Stimulated activated CD4-positive, alpha-beta T cell treated with anti-CD3 and anti-CD28 coated beads, Interleukin-15, amount 100 ng/mL, for 1 hour (primary cell): ENCODE data around the gene IFFO2.

Source experiments
- DNase-seq, 2 donors: peaks; one replicate each; pipeline ENCODE4 v3.0.0-alpha.2; 2020; ENCODE audit warnings: low read depth in 1 of 2, low spot score in 1 of 2

Gene IFFO2

DNA sequence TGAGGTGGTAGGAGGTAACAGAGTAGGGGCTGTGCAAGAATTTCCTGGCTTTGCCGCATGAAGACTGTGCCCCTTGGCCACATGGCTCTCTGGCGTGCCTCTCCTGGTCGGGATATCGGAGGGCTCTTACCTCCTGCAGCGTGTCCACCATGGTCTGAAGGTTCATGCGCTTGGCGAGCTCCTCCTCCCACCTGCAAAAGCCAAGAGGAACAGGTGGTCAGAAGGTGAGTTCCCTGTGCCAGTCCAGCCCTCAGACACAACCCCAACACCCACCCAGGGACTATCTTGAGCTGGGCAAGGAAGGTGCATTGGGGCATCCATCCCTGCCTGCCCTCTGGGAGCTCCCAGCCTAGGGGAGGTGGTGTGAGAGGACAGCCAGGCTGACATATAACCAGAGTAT is 35.5 kb downstream of the IFFO2 start:
- no peak for DNase-seq

DNA sequence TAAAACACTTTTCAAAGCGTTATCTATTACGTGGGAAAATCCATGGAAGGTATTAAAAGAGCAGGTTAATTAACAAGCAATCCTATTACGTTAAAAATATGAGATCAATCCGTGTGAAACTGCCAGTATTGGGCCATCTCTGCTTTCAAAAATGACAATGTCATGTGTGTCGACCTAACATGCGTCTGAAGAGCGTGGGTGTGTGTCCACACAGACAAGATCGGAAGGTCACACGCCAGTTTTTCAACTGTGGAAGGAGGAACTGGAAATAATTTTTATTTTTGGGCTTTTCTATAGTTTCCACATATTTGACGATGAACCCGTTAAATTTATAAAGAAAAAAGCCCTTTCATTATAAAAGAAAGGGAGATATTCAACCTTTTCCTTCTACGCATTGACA is 36.5 kb downstream of the IFFO2 start:
- no peak for DNase-seq

DNA sequence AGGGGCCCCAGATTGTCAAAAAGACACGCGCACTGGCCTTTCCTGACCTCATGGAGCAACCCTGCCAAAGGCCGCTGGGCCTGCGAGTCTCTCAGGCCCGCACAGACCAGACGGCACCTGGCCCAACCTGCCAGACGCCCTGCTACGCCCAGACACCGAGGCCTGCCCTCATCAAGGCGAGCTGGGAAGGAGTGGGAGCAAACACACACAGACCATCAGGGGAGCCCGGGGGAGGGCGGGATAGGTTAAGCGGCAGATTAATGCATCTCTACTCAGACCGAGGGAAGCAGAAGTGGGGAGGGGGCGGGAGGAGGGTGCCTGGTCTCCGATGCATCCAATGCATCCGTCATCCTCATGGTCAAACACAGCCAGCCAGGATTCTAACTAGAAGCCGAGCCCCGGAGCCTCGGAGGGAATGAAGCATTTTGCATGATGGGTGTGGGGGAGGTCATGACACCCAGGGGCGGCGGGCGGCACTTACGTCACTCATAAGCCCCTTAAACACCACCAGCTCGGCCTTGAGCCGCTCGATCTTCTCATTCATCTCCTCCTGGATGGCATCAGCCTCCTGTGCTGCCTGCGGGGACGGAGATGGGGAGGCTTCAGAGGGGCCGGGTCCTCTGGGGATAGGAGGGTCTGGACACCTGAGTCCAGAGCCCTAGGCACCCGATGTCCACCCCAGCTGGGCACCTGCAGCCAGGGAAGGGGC is 37.1 kb downstream of the IFFO2 start:
- no peak for DNase-seq

DNA sequence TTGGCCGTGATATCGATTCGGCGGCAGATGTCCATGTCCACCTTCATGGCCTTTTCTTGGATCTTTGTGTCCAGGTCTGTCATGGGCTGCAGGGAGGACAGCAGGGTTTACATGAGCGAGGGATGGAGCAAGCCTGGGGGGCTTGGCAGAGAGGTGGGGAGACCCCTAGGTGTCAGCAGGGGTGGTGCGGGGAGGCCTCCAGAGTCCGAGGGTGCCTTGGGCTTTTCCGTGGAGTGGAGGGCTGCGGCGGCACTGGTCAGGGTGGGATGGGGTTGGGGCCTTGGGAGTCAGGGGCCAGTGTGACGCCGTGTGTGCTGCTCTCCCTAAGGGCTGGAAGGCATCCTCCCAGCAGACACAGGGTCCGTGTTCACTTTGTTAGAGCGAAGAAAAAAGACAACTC is 38.1 kb downstream of the IFFO2 start:
- no peak for DNase-seq

DNA sequence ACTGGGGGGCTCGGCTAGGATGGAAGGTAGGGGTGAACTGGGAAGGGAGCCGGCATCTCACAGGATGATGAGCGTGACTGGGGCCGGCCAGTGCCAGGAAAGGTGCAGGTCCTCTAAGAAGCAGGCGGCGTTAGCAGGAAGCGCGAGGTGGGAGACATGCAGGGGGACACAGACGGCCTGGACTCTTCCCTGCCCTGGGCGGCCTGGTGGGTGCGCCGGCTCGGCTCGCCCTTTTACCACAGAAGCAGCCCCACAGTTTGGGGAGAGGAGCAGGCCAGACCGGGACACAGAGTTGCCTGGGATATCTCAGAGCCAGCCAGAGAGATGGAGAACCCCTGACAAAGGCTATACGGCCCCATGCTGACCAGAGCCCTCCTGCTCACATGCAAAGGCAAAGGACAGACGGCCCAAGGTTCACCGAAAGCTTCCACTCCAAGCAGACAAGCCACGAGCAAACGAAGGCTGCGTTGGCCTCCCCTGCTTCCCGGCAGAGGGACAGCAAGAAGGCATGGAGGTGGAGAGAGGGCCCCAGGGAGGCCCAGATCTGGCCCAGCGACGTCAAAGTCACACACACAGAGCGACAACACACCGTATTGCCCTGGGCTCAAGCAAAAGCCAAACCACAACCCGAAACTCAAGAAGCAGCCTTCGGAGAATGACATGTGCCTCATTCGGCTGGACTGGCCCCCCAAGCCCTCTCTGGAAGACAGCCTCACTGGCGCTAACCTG is 39.2 kb downstream of the IFFO2 start:
- no peak for DNase-seq

DNA sequence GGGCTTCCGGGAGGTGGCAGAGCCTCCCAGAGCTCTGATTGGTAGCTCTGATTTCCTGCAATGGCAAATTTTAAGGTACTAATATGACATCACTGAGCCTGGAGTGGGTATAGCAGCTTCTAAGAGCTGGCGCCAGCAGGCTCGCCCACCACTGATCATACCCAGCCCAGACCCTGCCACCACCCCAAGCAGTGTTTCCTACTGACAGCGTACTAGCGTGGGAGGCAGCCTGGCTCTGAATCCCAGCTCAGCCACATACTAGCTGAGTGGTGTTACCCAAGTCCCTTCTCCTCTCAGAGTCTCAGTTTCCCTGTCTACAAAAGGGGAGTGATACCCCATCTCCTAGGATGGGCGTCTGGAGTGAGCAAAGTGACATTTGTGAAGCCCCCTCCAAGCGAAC is 41.1 kb downstream of the IFFO2 start:
- DNase-seq, result no peak

GRCh38 chr1:18913065-18913835 is 43.2 kb downstream of the IFFO2 start:
- peak; percentile 50 to 73 for DNase-seq

GRCh38 chr1:18912550-18912949 is 43.9 kb downstream of the IFFO2 start:
- no peak for DNase-seq

- no peak for DNase-seq
Observed at GRCh38 chr1:18908911-18909771, 47.3 kb downstream of the IFFO2 start.

- DNase-seq, result no peak
Observed at GRCh38 chr1:18907917-18908845, 48.3 kb downstream of the IFFO2 start.

- peak in 1 of 2 donors; percentile 31 for DNase-seq
Observed at GRCh38 chr1:18907021-18907916, 49.2 kb downstream of the IFFO2 start.

DNA sequence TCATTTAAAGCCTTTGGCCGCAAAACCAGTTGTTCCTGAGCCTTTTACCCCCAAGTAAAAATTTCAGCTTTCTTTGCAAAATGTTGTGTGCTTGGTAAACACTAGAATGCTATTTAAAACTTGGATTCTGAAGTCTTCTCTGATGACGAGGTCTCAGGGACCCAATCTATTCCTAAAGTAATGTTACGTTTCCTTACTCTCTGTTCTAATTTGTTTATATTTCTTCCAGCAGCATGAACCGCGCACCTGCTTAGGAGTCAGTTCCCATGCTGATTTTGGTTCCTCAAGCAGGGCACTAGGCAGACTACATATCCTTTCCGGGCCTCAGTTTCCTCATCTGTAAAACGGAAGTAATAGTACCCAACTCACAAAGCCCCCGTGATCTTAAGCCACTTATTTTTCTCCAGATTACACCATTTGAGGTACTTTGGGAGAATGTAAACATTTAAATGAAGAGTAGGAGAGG is 53.2 kb downstream of the IFFO2 start:
- no peak for DNase-seq

DNA sequence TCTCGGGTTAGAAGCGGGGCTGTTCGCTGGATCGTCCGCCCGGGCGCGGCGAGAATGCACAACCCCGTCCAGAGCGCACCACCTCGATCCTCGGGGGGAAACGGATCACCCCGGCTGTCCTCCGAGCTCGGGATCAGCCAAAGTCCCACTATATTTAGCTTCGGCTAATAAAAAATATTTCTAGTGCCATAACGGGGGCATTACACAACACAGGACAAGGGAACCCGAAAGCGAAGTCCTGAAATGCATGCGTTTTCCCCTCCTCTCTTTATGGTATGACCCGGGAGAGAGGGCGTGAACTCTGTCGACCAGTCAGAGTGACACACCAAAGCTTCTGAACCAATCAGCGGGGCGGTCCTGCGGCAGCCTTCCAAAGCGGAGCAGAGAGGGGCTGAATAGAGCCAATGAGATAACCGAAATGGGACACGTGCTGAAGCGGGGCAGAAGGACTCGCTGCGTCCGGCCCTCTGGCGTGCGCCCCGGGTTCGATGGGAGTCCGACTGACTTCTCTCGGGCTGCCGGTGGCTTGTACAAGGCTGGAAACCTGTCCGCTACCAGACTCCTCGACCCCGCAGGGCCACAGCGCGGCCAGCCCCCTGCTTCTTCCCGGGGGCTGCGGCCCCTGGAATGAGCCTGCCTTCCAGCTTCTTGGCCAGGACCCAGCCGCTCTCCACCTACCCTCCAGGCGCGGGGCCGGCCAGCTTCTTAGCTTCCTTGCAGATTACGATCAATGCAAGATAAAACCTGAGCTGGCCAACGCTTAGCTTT is 53.8 kb downstream of the IFFO2 start, which contains the start of gene ALDH4A1:
ALDH4A1 (minus strand) TSS at position 33 of the 768 bp plus-strand sequence; CDS start at position 1, 32 bp downstream.
- DNase-seq, result peak; percentile 74 to 80

DNA sequence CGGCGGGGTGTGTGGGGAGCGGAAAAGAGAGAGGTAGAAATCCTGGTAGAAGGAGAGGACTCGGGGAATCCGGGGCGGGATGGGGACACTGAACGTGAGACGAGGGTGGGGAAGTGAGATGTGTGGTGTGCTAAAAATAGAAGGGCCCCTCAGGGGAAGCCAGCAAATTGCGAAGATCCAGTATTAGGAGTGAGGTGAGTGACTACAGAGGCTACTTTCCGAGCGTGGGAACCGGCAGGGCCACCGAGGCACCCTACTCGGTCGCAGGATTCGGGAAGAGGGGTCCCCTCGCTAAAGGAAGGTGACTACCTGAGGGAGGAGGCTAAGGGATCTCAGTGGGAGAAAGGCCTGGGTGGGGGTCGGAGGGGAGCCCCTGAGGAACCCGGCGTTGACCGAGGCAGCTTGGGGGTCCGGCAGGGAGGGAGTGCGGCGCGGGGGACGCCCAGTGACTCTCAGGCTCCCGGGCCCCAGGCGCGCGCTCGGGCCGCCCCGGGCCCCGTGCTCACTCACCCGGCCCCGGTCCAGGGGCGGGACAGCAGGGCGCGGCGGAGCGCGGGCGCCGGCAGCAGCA is 54.4 kb downstream of the IFFO2 start:
- no peak for DNase-seq

DNA sequence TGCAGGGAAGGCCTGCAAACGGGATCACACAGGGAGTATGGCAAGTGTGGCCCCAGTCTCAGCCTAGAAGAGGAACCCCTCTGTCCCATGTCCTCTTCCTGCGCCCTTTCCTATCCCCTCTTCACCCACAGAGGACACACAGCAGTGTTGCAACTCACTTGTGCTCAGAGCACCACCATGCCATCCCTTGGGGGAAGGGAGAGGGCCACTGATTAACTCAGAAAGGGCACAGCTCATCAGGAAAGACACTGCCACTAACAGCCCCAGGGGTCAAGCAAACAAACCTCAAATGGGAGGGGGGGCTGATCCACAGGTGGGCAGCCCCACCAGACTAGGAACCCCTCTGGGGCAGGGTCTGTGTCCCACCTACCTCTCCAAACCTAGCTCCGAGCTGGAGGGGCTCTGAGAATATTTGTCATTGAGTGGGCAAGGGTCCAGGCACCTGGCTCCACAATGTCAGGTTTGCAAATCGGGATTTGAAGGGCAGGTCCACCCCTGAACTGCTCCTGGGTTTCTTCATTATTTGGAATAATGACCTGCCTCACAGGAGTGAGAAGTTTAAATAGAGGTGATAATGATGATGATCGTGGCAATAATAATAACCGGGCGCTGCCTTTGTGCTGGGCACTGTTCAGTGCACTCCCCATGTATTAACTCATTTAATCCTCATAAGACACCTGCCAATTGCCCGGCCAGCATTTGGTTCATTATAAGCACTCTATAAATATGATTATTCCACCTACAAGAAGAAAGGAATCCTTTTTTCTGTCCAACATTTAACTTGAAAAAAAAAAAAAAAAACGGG is 55.1 kb downstream of the IFFO2 start:
- DNase-seq, result no peak

DNA sequence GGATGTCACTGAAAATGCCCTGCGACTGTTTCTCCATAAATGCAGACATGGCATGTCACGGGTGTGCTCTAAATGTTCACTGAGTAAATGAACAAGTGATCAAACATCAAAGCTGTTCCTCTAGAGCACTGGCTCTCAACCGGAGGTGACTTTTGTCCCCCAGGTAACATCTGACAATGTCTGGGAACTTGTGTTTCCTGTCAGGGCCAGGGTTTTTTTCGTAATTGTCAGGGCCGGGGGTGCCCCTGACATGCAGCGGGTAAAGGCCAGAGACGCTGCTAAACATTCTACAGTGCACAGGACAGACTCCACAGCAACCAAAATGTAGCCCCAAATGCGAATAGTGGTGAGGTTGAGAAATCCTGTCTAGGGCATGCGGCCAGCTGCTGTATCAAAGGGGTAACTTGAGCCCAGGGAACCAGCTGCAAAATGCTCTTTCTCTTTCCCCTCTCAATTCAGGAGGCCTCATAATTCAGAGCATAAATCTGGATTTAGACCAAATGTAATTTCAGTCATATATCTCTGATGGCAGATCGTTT is 56.1 kb downstream of the IFFO2 start:
- DNase-seq, result no peak
